IPS DF 6.9 (cell line): ENCODE data around the gene SIN3A.
"Not testable (repeated sequence)": the region's sequence is repeated elsewhere in the genome, so short reads cannot be mapped to it uniquely, and the experiment has no call there.

Experiments used
- DNase-seq: peaks from one replicate; pipeline ENCODE4 v3.0.0-alpha.2; 2013; ENCODE audit warnings: low read depth, low spot score
- H3K27ac ChIP-seq: one replicate; pipeline ENCODE4 v1.5.1; 2013; ENCODE audit warnings: low read length, control low read depth
- H3K27me3 ChIP-seq: 2 replicates; pipeline ENCODE4 v1.6.1; 2013; ENCODE audit warnings: mild to moderate bottlenecking, low read length; ENCODE audit not compliant: control insufficient read depth, insufficient read depth
- H3K36me3 ChIP-seq: 2 replicates; pipeline ENCODE4 v1.6.1; 2013; ENCODE audit warnings: low read length; ENCODE audit not compliant: control insufficient read depth, insufficient read depth
- H3K4me1 ChIP-seq: 2 replicates; pipeline ENCODE4 v1.6.1; 2013; ENCODE audit warnings: low read length; ENCODE audit not compliant: control insufficient read depth, insufficient read depth
- H3K4me3 ChIP-seq: 2 replicates; pipeline ENCODE4 v1.5.1; 2013; ENCODE audit warnings: mild to moderate bottlenecking, low read length
- H3K9me3 ChIP-seq: 2 replicates; pipeline ENCODE4 v1.6.1; 2013; ENCODE audit warnings: low read length, inconsistent platforms; ENCODE audit not compliant: control insufficient read depth, insufficient read depth
- WGBS: extraction: QIAGEN DNeasy Blood & Tissue Kit; methylation state at CpG from one replicate; pipeline ENCODE4 v1.1.7; 2013; ENCODE audit warnings: mixed read lengths, missing lambda C conversion rate; ENCODE audit not compliant: insufficient read length, insufficient coverage; 5-methylcytosine and 5-hydroxymethylcytosine counted together

SIN3A gene

DNA sequence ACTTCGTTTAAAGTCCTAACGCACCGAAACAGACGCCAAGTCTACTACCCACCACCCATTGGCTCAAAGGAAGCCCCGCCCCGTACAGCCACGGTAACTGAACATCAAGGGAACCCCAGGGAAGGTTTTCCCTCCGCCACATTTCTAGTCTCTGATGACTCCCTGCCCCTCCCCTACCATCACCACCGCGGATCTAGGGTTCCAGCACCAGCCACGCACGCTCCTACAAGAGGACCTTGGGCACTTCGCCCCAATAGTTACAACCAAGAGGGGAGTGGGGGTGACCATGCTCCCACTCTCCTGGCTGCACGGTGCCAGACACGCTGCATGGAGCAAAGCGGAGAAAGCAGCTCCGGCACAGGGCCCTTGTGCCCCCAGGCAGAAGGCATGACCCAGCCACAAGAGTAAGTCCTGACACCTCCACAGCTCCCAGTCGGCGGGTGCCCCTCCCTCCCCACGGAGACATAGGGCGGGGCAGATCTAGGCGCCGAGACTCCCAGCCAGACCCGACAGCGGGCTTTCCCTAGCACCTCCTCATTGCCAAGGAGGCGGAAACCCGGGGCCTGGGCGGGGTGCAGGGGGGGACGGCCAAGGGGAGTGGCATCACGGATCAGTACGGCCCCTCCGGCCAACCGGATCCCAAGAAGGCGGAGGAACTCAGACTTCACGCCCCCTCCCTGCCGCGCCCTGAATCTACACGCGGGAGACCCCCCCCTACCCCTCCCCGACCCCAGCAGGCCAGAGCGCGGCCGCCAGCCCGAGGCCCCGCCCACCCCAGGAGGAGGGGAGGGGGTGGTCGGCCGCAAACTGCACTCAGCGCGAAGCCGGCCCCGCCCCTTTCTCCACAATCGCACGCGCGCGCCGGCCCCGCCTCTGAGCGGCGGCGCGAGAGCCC is 936 bp downstream of the SIN3A start:
- Histone ChIP-seq H3K9me3 (no peaks in the 10 kb centered on the region), H3K27me3 (no peaks in the 10 kb centered on the region), H3K4me3 (peak overlapping the region; percentile 69), H3K4me1 (no peaks in the 10 kb centered on the region), H3K36me3 (no peaks in the 10 kb centered on the region), H3K27ac (no peak overlapping the region)
- peak; percentile 80 for DNase-seq
- WGBS = no CpG with 5 or more reads among the region's 62 CpGs

DNA sequence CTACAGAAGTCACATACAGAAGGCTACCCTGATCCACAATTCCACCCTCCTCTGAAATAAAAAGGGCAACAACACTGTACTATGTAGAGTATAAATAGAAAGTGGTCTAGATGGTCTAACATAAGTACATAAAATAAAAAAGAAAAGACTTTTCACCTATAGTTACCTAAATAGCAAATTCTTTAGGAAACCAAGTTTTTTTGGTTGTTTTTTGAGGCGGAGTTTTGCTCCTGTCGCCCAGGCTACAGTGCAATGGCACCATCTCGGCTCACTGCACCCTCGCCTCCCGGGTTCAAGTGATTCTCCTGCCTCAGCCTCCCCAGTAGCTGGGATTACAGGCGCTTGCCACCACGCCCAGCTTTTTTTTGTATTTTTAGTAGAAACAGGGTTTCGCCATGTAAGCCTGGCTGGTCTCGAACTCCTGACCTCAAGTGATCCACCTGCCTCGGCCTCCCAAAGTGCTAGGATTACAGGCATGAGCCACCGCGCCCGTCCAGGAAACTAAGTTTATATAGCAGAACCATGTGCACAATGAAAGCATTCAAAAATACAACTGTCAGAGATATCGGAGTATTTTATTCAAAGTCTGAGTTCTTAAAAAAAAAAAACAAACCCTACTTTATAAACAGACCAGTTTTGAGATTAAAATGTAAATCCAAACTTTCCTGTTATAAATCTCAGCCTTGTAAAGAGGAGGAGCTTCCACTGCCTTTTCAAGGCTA is 1.7 kb downstream of the SIN3A start:
- DNase-seq = no peak
- Histone ChIP-seq H3K9me3 (no peaks in the 10 kb centered on the region), H3K27ac (no peak overlapping the region), H3K4me1 (no peaks in the 10 kb centered on the region), H3K36me3 (no peaks in the 10 kb centered on the region), H3K4me3 (peak overlapping the region; percentile 64; the same call in 1 of the 2 replicates), H3K27me3 (no peaks in the 10 kb centered on the region)
- no CpG with 5 or more reads among the region's 14 CpGs for WGBS

DNA sequence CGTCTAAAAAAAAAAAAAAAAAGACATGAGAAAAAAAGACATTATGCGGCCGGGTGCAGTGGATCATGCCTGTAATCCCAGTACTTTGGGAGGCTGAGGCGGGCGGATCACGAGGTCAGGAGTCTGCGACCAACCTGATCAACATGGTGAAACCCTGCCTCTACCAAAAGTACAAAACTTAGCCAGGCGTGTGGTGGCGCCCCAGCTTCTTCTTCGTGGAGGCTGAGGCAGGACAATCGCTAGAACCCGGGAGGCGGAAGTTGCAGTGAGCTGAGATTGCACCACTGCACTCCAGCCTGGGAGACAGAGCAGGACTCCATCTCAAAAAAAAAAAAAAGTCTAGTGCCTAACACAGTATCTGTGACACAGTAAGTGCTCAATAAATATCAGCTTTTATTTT is 3.3 kb downstream of the SIN3A start:
- not testable (repeated sequence) for H3K9me3 ChIP-seq, H3K27me3 ChIP-seq, H3K36me3 ChIP-seq, H3K4me3 ChIP-seq, H3K4me1 ChIP-seq, H3K27ac ChIP-seq, DNase-seq
- WGBS = no CpG with 5 or more reads among the region's 13 CpGs

DNA sequence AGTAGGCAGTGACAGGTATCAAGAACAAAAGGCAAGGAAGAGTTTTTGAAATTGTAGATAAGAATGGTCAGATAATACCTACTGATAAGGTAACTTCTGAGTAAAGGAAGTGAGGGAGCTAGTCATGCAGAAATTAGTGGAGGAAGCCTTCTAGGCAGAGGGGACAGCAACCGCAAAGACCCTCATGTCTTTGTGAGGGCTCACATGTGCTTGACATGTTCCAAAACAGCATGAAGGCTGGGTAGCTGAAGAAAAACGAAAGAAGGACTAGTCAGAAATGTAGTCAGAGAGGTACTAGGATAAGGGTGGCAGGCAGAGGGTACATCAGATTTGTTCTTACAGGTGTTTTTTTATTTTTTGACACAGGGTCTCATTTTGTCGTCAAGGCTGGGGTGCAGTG is 5.3 kb downstream of the SIN3A start:
- DNase-seq = no peak
- no peaks in the 10 kb centered on the region for H3K27me3 ChIP-seq
- H3K9me3 ChIP-seq = no peaks in the 10 kb centered on the region
- H3K4me1 ChIP-seq = no peaks in the 10 kb centered on the region
- H3K36me3 ChIP-seq = no peaks in the 10 kb centered on the region
- H3K4me3 ChIP-seq = no peak overlapping the region
- H3K27ac ChIP-seq = no peak overlapping the region
- no CpG with 5 or more reads among the region's 3 CpGs for WGBS

DNA sequence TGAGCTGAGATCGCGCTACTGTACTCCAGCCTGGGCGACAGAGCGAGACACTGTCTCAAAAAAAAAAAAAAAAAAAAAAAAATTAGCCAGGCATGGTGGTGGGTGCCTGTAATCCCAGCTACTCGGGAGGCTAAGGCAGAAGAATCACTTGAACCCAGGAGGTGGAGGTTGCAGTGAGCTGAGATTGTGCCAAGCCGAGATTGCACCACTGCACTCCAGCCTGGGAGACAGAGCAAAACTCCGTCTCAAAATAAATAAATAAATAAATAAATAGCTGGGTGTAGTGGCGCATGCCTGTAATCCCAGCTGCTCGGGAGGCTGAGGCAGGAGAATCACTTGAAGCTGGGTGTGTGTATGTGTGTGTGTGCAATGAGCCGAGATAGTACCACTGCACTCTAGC is 6.2 kb downstream of the SIN3A start:
- not testable (repeated sequence) for H3K27me3 ChIP-seq, H3K27ac ChIP-seq, DNase-seq, H3K4me3 ChIP-seq, H3K36me3 ChIP-seq, H3K4me1 ChIP-seq, H3K9me3 ChIP-seq
- WGBS = no CpG with 5 or more reads among the region's 10 CpGs

DNA sequence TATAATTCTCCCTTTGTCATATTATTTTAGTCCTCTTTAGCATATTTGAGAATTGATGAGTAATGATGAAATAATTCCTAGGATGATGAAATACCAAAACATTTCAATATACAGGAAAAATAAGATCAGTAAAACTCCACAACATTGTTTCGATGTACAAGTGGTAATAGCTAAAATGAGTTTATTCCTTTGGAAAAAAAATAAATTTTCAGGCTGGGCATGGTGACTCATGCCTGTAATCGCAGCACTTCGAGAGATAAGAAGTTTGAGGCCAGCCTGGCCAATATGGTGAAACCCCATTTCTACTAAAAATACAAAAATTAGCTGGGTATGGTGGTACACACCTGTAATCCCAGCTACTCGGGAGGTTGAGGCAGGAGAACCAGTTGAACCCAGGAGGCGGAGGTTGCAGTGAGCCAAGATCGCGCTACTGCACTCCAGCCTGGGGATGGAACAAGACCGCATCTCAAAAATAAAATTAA is 7.5 kb downstream of the SIN3A start:
- H3K27ac ChIP-seq, H3K27me3 ChIP-seq, DNase-seq, H3K4me3 ChIP-seq, H3K4me1 ChIP-seq, H3K36me3 ChIP-seq, H3K9me3 ChIP-seq: not testable (repeated sequence)
- no CpG with 5 or more reads among the region's 8 CpGs for WGBS

DNA sequence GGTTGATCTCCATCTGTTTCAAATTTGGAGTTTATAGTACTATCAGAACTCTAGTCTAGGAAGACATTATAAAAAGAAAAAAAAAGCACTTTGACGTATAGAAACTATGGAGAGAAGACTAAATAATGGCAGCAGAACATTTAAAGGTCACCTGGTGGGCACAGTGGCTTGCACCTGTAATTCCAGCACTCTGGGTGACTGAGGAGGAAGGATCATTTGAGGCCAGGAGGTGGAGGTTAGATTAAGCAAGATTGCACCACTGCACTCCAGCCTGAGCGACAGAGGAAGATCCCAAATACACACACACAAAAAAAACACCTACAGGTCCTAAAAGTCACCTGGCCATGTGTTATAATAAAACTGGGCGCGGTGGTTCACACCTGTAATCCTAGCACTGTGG is 13.8 kb downstream of the SIN3A start:
- Histone ChIP-seq H3K9me3 (no peaks in the 10 kb centered on the region), H3K36me3 (no peaks in the 10 kb centered on the region; the same call in 1 of the 2 replicates), H3K27me3 (no peaks in the 10 kb centered on the region), H3K4me3 (no peak overlapping the region), H3K27ac (no peak overlapping the region), H3K4me1 (no peaks in the 10 kb centered on the region)
- WGBS = no CpG with 5 or more reads among the region's 4 CpGs
- no peak for DNase-seq

DNA sequence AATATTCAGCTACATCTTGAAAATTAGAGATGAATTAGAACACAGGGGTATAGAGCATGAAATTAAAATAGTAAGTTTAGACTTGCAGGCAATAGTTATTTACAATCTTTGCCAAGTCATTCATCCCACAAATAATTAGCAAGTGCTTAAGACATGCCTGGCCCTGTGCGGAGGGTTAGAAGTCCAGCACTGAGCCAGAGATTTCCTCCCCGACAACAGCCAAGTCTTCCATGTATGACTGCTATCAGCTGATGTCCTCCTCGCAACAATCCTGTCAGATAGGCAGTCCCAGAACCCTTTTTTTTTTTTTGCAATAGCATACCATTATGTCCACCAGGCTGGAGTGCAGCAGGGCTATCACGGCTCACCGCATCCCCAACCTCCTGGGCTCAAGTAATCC is 14.6 kb downstream of the SIN3A start:
- Histone ChIP-seq H3K9me3 (no peaks in the 10 kb centered on the region), H3K27me3 (no peaks in the 10 kb centered on the region), H3K36me3 (no peaks in the 10 kb centered on the region; the same call in 1 of the 2 replicates), H3K4me3 (no peak overlapping the region), H3K27ac (no peak overlapping the region), H3K4me1 (no peaks in the 10 kb centered on the region)
- no peak for DNase-seq
- WGBS = no CpG with 5 or more reads among the region's 5 CpGs

DNA sequence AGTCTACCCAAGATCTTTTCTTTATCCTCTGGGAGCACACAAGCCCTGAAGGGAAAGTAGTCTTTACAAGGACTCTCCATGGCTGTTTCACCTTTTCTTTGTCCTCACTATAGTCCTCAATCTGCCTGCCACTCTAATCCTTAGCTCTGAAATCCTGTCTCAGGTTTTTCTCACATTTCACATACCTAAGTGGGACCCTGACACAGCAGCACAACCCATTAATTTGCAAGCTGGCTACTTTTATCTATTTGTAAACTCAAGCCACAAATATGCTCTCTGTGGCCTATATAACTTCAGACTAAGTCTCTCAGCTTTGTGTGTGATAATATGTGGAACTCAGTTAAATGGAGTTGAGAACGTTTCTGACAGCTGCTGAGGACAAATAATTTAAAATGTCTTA is 19.8 kb downstream of the SIN3A start:
- Histone ChIP-seq H3K27me3 (no peaks in the 10 kb centered on the region), H3K4me3 (no peak overlapping the region), H3K36me3 (peaks cover 4% of the 10 kb centered on the region; the same call in 1 of the 2 replicates), H3K9me3 (no peaks in the 10 kb centered on the region), H3K27ac (no peak overlapping the region), H3K4me1 (no peaks in the 10 kb centered on the region)
- DNase-seq = no peak
- no CpG with 5 or more reads among the region's 1 CpG for WGBS

DNA sequence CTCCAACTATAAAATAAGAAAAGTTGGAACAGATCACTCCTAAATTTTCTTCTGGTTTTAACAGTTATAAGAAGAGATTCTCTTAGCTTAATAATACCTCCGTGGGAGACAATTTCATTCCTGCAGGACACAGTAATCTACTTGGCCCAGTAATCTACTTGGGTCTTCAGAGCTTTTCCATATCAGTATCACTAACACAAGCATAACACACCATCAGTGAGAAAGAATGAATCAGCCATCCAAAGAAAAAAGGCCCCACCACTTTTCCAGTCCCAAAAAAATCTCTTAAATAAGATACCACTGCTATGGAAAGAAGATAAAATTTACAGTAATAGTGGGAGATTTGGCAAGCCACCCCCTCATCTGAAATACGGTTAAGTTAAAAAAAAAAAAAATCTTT is 20.2 kb downstream of the SIN3A start:
- H3K27me3 ChIP-seq = no peaks in the 10 kb centered on the region
- H3K4me1 ChIP-seq = no peaks in the 10 kb centered on the region
- peaks cover 4% of the 10 kb centered on the region; the same call in 1 of the 2 replicates for H3K36me3 ChIP-seq
- WGBS = no CpG with 5 or more reads among the region's 2 CpGs
- no peaks in the 10 kb centered on the region for H3K9me3 ChIP-seq
- DNase-seq = no peak
- H3K4me3 ChIP-seq = no peak overlapping the region
- H3K27ac ChIP-seq = no peak overlapping the region
